GM12872 (cell line): ENCODE results near the gene PAFAH2.

ENCODE experiments used
- CTCF ChIP-seq: IDR thresholded peaks from 3 replicates; pipeline ENCODE4 v1.5.1; 2011; ENCODE audit warnings: low read depth, mild to moderate bottlenecking, low read length, moderate library complexity; ENCODE audit not compliant: insufficient read depth

Gene PAFAH2

GRCh38 chr1:26006710-26007109 is 8.8 kb upstream of the PAFAH2 start:
- TF ChIP-seq CTCF, result no peak

GRCh38 chr1:26005434-26006105 is 7.7 kb upstream of the PAFAH2 start:
- no peak for TF ChIP-seq CTCF

GRCh38 chr1:26003756-26004155 is 5.9 kb upstream of the PAFAH2 start:
- TF ChIP-seq CTCF, result no peak

- TF ChIP-seq CTCF, result no peak
Observed at GRCh38 chr1:26003262-26003661, 5.4 kb upstream of the PAFAH2 start.

- TF ChIP-seq CTCF, result no peak
Observed at GRCh38 chr1:25999041-25999800, 1.4 kb upstream of the PAFAH2 start.

- no peak for TF ChIP-seq CTCF
Observed at GRCh38 chr1:25996966-25997827, 666 bp downstream of the PAFAH2 start.
